BE2C (cell line): ENCODE data around the gene TMEM273.
A peak's percentile ranks its signal among the peaks of the same experiment; 100 is the strongest.

Source experiments
- DNase-seq: peaks from one replicate; pipeline ENCODE4 v3.0.0-alpha.2; 2020
- H3K27me3 ChIP-seq: fragments of 250-450 bp; sonication (Bioruptor Pico); 2 replicates; pipeline ENCODE4 v1.5.1; 2020; ENCODE audit warnings: mild to moderate bottlenecking
- H3K36me3 ChIP-seq: fragments of 250-450 bp; sonication (Bioruptor Pico); 2 replicates; pipeline ENCODE4 v1.5.1; 2020; ENCODE audit warnings: mild to moderate bottlenecking
- H3K4me1 ChIP-seq: fragments of 250-450 bp; sonication (Bioruptor Pico); 2 replicates; pipeline ENCODE4 v1.5.1; 2020
- H3K4me3 ChIP-seq: 2 replicates; pipeline ENCODE4 v1.5.1; 2011; ENCODE audit warnings: low read depth, low read length
- H3K9me3 ChIP-seq: fragments of 250-450 bp; sonication (Bioruptor Pico); 2 replicates; pipeline ENCODE4 v1.5.1; 2020
- TF ChIP-seq, protein P1 (sequence below): IDR thresholded peaks from 2 replicates; pipeline ENCODE4 v1.5.1; 2012; ENCODE audit warnings: mild to moderate bottlenecking, low read depth, low read length

TMEM273 gene

DNA sequence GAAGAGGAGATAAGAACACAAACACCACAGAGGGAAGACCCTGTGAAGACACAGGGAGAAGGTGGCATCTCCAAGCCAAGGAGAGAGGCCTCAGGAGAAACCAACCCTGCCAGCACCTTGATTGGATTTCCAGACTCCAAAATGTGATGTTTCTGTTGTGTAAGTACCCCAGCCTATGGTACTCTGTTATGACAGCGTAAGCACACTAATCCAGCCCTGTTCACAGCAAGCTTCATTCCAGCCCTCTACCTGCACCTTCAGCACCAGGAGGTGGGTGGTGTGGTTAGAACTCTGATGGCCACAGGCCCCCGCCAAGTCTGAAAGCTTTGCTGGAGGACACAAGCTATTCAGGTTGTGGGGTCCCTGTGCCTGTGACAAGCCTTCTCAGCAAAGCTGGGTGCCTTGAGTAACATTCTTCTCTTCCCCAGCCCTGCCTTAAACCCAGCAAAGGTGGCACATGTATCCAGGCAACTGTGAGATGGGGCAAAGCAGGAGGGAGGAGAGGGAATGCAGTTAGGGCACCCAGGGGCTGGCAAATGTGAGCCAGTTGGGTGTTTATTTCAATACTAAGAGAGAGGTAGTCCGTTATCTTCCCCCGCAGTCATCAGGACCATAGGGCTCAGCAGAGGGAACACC lies 77.4 kb downstream of the TMEM273 start:
- TF ChIP-seq, protein P1, sequence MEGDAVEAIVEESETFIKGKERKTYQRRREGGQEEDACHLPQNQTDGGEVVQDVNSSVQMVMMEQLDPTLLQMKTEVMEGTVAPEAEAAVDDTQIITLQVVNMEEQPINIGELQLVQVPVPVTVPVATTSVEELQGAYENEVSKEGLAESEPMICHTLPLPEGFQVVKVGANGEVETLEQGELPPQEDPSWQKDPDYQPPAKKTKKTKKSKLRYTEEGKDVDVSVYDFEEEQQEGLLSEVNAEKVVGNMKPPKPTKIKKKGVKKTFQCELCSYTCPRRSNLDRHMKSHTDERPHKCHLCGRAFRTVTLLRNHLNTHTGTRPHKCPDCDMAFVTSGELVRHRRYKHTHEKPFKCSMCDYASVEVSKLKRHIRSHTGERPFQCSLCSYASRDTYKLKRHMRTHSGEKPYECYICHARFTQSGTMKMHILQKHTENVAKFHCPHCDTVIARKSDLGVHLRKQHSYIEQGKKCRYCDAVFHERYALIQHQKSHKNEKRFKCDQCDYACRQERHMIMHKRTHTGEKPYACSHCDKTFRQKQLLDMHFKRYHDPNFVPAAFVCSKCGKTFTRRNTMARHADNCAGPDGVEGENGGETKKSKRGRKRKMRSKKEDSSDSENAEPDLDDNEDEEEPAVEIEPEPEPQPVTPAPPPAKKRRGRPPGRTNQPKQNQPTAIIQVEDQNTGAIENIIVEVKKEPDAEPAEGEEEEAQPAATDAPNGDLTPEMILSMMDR, result no peak
- Histone ChIP-seq H3K36me3 (no peaks in the 10 kb centered on the region), H3K27me3 (peaks cover 5% of the 10 kb centered on the region; the same call in 1 of the 2 replicates), H3K9me3 (no peaks in the 10 kb centered on the region), H3K4me1 (0 out of 2 replicates have a peak, but pooled peaks cover 5% of the 10 kb centered on the region), H3K4me3 (no peak overlapping the region)
- no peak for DNase-seq

GRCh38 chr10:49109669-49110340 lies 78.4 kb downstream of the TMEM273 start:
- peak; percentile 49 for DNase-seq
- TF ChIP-seq, protein P1, result no peak
- no peaks in the 10 kb centered on the region for H3K36me3 ChIP-seq
- H3K9me3 ChIP-seq, result no peaks in the 10 kb centered on the region
- 0 out of 2 replicates have a peak, but pooled peaks cover 5% of the 10 kb centered on the region for H3K4me1 ChIP-seq
- H3K27me3 ChIP-seq, result peaks cover 2% of the 10 kb centered on the region; the same call in 1 of the 2 replicates
- no peak overlapping the region for H3K4me3 ChIP-seq

DNA sequence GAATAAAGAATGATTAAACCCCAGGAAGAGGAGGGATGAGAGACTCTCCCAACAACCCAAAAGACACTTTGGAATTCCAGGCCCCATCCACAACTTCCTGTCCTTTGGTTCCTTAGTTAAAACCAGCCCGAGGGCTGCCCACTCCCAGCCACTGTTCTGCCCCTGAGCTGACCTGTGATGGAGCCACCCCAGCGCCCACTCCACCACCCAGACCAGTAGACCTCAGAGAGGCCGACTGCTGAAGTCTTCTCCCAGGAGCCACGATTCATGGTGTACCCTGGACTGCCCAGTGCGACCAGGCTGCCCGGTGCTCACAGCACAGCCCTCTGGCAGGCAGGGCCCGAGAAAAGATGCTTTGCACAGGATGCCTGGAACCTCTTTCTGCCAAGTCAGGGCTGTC lies 79.5 kb downstream of the TMEM273 start:
- Histone ChIP-seq H3K4me3 (no peak overlapping the region), H3K27me3 (no peaks in the 10 kb centered on the region), H3K4me1 (0 out of 2 replicates have a peak, but pooled peaks cover 5% of the 10 kb centered on the region), H3K9me3 (no peaks in the 10 kb centered on the region), H3K36me3 (no peaks in the 10 kb centered on the region)
- TF ChIP-seq, protein P1, result no peak
- no peak for DNase-seq

DNA sequence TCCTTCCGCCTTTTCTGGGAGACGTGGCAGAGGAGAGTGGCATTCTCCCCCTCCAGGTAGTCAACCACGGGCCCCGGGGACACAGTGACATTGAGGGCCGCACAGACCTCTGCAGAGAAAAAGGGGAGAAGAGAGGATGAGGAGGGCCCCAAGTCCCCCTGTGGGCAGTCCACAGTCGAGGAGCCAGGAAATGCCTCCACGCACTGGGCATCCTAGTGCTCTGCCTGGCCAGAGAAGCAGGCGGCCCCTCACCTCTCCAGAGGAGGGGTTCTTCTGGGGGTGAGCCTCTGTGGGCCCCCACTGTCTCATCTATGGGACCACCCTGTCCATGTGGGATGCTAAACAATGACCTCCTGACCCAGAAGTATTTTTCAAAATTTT lies 80.3 kb downstream of the TMEM273 start:
- H3K9me3 ChIP-seq, result no peaks in the 10 kb centered on the region
- no peak for DNase-seq
- no peak overlapping the region for H3K4me3 ChIP-seq
- no peaks in the 10 kb centered on the region for H3K36me3 ChIP-seq
- TF ChIP-seq, protein P1, result no peak
- 0 out of 2 replicates have a peak, but pooled peaks cover 5% of the 10 kb centered on the region for H3K4me1 ChIP-seq
- no peaks in the 10 kb centered on the region for H3K27me3 ChIP-seq

DNA sequence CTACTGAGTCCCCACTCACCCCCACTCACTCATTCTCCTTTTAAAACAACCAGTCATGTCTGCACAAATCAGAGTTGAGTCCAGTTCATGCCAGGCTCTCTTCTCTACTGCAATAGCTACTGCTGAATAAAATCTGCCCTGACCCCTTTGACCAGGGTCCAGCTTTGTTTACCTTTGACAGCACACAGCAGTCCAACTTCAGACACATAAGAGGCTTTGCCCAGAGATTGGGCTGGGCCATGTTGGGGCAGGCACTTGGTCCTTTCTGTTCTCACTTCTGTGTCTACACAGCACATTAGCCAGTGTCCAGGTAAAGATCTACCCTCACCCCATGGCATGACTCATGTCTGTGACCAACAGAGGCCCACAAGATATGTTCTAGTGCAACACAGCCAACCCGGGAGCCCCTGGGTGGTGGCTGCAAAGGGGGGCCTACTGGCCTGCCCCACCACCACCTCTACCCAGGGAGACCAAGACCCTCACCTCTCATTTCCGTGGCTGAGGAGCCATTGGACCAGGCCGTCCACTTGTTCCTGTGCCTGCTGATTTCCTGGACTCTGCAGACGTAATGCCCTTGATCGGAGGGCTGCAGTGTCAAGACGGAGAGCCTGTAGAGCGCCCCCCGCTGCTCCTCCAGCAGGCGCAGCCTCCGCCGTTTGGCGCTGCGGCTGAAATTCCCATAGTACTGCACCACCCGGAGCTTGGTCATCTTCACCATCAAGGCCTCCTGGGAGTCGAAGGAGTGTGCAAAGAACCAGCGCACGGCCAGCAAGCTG lies 80.9 kb downstream of the TMEM273 start:
- Histone ChIP-seq H3K36me3 (no peaks in the 10 kb centered on the region), H3K4me1 (0 out of 2 replicates have a peak, but pooled peaks cover 5% of the 10 kb centered on the region), H3K4me3 (no peak overlapping the region), H3K27me3 (no peaks in the 10 kb centered on the region), H3K9me3 (no peaks in the 10 kb centered on the region)
- no peak for DNase-seq
- TF ChIP-seq, protein P1, result no peak

- DNase-seq, result no peak
- TF ChIP-seq, protein P1, result no peak
- H3K4me3 ChIP-seq, result no peak overlapping the region
- no peaks in the 10 kb centered on the region for H3K36me3 ChIP-seq
- no peaks in the 10 kb centered on the region for H3K27me3 ChIP-seq
- 0 out of 2 replicates have a peak, but pooled peaks cover 5% of the 10 kb centered on the region for H3K4me1 ChIP-seq
- no peaks in the 10 kb centered on the region for H3K9me3 ChIP-seq
Measured at GRCh38 chr10:49106451-49106850, 81.7 kb downstream of the TMEM273 start.
